Urinary bladder (tissue), 4 donors: ENCODE measurements around the gene TMEM163. TPM values are rescaled to one million over a fixed set of nuclear protein-coding genes. Genes with fewer than 3 reads are reported as not detected.
"Not testable (repeated sequence)": the region's sequence is repeated elsewhere in the genome, so short reads cannot be mapped to it uniquely, and the experiment has no call there.

Source experiments
- DNase-seq: peaks from one replicate; pipeline ENCODE4 v3.0.0-alpha.2; 2015; ENCODE audit errors: extremely low spot score
- H3K27ac ChIP-seq: one replicate; pipeline ENCODE4 v1.5.1; 2013; ENCODE audit warnings: low read depth, mild to moderate bottlenecking, moderate library complexity
- H3K36me3 ChIP-seq: one replicate; pipeline ENCODE4 v1.6.1; 2013; ENCODE audit warnings: mild to moderate bottlenecking, moderate library complexity; ENCODE audit not compliant: insufficient read depth
- H3K4me1 ChIP-seq: one replicate; pipeline ENCODE4 v1.6.1; 2013; ENCODE audit warnings: mild to moderate bottlenecking, moderate library complexity; ENCODE audit not compliant: insufficient read depth
- H3K4me3 ChIP-seq: one replicate; pipeline ENCODE4 v1.5.1; 2013; ENCODE audit warnings: low read depth, low read length
- WGBS: extraction: QIAGEN DNeasy Blood & Tissue Kit; methylation state at CpG from one replicate; pipeline ENCODE4 v1.1.7; 2013; 5-methylcytosine and 5-hydroxymethylcytosine counted together
- polyA plus RNA-seq: library from polyadenylated mRNA; stranded (reverse); fragments of 200-250 nt; gene quantifications from one replicate; pipeline ENCODE4 v1.2.3, GENCODE V29; 2013
- total RNA-seq: library from RNA; depleted of rRNA; stranded (reverse); fragments of >200 nt; gene quantifications from one replicate; pipeline ENCODE4 v1.2.3, GENCODE V29; 2014
- donor health status: healthy with polysubstance abuse.
- donor health status: healthy.

TMEM163 gene
- total RNA-seq, result 1.6 TPM
- polyA plus RNA-seq, result 2.4 TPM

DNA sequence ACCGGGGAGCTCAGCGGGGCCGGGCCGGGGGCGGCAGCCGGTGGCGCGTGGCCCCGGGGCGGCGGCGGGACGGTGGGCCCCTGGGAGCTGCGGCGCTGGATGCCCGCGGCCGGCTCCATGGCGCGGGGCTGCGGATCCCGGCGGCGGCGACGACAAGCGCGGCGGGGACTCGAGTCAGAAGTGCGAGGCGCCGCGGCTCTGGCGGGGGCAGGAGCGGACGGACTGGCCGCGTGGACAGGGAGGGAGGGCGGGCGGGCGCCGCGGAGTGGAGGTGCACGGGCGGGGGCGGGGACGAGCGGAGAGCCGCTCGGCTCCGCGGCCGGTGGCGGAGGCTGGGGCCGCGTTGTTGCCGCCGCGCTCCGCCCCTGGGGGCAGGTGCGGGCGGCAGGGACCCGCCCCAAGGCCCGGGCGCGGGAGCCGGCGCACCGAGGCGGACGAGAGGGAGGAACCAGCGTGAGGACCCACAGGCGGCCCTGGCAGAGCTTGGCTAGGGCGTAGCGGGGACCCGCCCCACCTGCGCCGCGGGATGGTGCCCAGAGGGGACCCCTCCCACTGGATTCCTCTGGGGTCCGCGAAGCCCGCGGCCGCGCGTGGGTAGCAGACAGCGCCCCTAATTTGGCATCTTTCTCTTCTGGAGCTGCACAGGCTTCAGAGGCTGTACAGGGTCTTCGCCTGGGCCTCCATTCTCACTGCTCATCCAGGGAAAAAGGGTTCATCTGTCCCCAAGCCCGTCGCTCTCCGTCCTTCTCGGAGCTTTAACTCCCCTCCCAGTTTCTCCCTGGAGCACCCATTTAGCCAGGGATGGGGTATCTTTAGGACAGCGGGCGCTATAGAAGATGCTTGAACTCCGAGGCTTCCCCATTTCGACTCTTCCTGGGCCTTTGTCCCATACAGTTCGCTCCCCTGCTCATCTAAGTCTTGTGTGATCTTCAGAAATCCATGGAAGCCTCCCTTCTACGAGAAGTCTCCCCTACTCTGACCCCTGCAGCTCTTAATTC lies at the start of gene TMEM163:
Gene TMEM163, minus strand, starts transcription at position 184 of the 998 bp plus-strand sequence.
- 5% methylated on average over 98 of the region's 99 CpGs for WGBS
- no peaks in the 10 kb centered on the region for H3K36me3 ChIP-seq
- H3K4me1 ChIP-seq, result no peaks in the 10 kb centered on the region
- DNase-seq, result no peak
- H3K4me3 ChIP-seq, result peak within 1 kb of the TSS; percentile 59
- H3K27ac ChIP-seq, result no peak within 1 kb of the TSS

DNA sequence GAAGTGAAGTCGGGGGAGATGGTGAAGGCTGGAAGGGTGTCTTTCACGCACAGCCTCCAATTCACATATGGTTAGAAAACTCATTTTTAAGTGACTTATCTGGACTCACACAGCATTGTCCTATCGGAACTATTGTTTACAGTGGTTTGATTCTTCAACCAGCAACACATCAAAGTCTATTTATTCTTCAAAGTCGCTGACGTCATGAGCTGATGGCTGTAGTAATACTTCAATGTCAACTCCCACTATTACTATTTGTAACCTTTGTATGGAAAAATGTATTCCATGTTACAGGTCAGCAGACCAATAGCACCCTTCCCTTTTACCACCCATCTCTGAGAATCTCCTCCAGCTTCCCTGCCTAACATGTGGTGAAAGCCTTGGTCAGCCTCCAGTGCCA lies 47.8 kb upstream of the TMEM163 start:
- no peak for DNase-seq
- H3K27ac ChIP-seq, result no peak overlapping the region
- 82% methylated on average over 5 of the region's 5 CpGs for WGBS
- H3K4me1 ChIP-seq, result no peaks in the 10 kb centered on the region
- H3K4me3 ChIP-seq, result no peak overlapping the region
- no peaks in the 10 kb centered on the region for H3K36me3 ChIP-seq

DNA sequence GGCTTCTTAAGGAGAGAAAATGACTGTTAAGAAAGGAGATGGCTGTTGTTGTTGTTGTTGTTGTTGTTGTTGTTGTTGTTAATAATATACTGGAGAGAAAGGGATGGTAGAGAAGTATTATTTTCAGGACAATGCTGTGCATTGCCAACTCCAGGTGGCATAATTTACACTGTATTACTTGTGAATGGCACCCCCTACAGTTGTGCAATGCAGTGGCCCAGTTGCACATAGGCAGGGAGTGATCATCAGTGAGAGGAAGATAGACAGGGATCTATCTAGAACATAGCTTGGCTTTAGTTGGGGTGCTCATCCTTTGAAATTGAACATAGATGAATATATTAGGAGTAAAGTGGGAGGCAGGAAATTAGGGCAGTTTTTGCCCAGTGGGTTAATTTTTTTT lies 47.2 kb upstream of the TMEM163 start:
- Histone ChIP-seq H3K36me3 (no peaks in the 10 kb centered on the region), H3K27ac (no peak overlapping the region), H3K4me1 (no peaks in the 10 kb centered on the region), H3K4me3 (no peak overlapping the region)
- no peak for DNase-seq

DNA sequence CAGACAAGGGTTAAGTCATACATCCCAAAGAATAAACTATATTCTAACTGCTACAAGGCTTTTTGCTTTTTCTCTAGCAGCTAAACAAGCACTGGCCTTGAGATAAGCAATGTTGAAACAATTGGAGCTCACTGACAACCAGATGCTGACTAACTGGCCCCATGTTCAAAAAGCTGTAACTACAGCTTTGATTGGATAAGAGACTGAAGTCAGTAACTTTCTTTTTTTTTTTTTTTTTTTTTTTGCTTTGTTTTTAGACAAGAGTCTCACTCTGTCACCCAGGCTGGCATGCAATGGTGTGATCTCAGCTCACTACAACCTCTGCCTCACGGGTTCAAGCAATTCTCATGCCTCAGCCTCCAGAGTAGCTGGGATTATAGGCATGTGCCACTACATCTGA lies 45.4 kb upstream of the TMEM163 start:
- Histone ChIP-seq H3K4me3 (no peak overlapping the region), H3K4me1 (no peaks in the 10 kb centered on the region), H3K36me3 (no peaks in the 10 kb centered on the region), H3K27ac (no peak overlapping the region)
- no peak for DNase-seq
- WGBS, result 76% methylated on average over 1 of the region's 1 CpG

DNA sequence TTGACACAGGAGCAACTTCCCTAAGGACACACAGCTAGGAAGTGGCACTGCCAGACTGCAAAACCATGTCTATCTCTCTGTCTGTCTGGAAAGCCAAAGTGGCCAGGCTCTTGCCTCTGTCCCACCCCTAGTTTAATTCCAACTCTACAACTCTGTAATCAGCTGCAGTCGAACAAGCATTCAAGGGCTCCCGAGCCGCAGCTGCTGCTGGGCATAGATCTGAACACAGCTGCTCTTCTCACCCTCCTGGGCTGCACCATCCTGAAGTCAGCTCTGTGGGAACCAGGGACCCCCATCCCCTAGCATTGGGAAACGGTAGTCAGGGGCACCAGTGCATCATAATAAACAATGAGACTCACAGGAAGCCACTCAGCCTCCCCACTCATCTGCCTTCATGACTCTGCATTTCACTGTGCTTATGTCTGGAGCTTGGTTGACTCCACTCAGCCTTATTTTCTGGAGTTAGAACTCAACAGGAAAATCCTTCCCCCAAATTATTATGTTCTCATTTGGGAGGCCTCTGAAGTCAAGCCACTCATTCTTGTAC lies 44.4 kb upstream of the TMEM163 start:
- WGBS, result 63% methylated on average over 4 of the region's 4 CpGs
- Histone ChIP-seq H3K27ac (no peak overlapping the region), H3K4me1 (no peaks in the 10 kb centered on the region), H3K4me3 (no peak overlapping the region), H3K36me3 (no peaks in the 10 kb centered on the region)
- no peak for DNase-seq

DNA sequence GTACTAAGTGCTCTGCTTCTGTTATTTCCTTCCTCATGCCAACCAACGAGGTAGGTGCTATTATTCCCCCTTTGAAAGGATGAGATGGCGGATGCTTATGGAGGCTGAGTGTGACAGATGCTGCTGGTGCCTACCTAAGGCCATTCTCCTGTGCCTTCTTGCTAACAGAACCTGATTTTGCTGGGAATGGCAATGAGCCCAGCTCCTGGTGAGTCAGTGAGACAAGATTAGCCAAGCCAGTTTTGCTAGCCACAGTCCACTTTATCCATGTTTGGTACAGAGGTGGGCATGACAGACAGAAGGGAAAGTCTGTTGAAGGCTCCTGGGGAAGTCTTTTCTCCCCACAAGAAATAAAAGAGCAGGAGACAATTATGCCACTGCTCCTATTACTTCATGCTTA lies 43.7 kb upstream of the TMEM163 start:
- no peak for DNase-seq
- H3K4me1 ChIP-seq, result no peaks in the 10 kb centered on the region
- H3K36me3 ChIP-seq, result no peaks in the 10 kb centered on the region
- no peak overlapping the region for H3K4me3 ChIP-seq
- no peak overlapping the region for H3K27ac ChIP-seq
- 71% methylated on average over 2 of the region's 2 CpGs for WGBS

DNA sequence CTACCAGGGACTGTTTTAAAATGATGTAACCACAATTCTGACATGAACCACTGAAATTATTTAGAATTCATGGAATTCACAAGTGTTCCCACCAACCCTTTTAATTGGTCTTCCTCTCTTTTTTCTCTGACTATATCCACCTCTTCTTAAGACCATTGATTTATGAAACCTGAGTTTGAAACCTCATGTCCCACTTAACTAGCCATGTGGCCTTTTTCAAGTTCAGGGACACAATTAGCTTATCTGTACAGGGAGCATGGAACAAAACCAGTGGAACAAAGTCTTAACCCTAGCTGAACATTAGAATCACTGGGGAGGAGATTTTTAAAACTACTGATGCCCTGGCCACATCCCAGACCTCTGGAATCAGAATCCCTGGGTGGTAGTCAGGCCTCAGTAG lies 41.6 kb upstream of the TMEM163 start:
- Histone ChIP-seq H3K27ac (no peak overlapping the region), H3K4me3 (no peak overlapping the region), H3K36me3 (no peaks in the 10 kb centered on the region), H3K4me1 (no peaks in the 10 kb centered on the region)
- no peak for DNase-seq

DNA sequence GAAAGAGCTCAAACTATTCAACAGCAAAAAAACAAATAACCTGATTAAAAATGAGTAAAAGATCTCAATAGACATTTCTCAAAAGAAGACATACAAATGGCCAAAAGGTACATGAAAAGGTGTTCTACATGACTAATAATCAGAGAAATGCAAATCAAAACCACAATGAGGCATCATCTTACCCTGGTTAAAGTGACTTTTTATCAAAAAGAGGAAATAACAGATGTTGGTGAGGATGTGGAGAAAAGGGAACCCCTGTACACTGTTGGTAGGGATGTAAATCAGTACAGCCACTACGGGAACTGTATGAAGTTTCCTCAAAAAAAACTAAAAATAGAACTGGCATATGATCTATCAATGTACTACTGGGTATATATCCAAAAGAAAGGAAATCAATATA lies 39.8 kb upstream of the TMEM163 start:
- Histone ChIP-seq H3K4me3 (no peak overlapping the region), H3K4me1 (no peaks in the 10 kb centered on the region), H3K27ac (no peak overlapping the region), H3K36me3 (no peaks in the 10 kb centered on the region)
- 77% methylated on average over 1 of the region's 1 CpG for WGBS
- no peak for DNase-seq

DNA sequence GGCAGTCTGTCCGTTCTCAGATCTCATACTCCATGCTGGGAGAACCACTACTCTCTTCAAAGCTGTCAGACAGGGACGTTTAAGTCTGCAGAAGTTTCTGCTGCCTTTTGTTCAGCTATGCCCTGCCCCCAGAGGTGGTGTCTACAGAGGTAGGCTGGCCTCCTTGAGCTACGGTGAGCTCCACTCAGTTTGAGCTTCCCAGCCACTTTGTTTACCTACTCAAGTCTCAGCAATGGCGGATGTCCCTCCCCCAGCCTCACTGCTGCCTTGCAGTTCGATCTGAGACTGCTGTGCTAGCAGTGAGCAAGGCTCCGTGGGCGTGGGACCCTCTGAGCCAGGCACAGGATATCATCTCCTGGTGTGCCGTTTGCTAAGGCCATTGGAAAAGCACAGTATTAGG lies 33.2 kb upstream of the TMEM163 start:
- not testable (repeated sequence) for DNase-seq, H3K4me1 ChIP-seq, H3K27ac ChIP-seq, H3K4me3 ChIP-seq, H3K36me3 ChIP-seq
- WGBS, result 44% methylated on average over 8 of the region's 8 CpGs

DNA sequence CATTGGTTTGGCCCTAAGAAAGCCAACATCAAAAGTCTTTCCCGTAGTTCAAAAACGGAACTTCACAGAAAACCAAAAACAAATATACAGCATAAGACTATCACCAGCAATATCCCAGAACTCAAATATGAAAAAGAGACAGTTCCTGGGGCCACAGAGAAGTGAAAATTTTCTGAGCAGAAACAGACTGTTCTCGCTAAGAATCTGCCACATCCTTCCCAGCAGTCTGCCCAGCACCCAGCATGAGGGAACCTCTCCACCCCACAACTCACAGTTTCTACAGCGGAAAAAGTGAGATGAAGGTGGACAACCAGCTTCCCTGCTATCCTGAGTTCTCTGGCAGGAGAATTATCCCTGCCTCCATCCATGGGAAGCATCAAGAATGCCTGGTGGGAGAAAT lies 26.7 kb upstream of the TMEM163 start:
- DNase-seq, result no peak
- Histone ChIP-seq H3K36me3 (no peaks in the 10 kb centered on the region), H3K4me1 (no peaks in the 10 kb centered on the region), H3K4me3 (no peak overlapping the region), H3K27ac (no peak overlapping the region)
- WGBS, result 87% methylated on average over 4 of the region's 4 CpGs

DNA sequence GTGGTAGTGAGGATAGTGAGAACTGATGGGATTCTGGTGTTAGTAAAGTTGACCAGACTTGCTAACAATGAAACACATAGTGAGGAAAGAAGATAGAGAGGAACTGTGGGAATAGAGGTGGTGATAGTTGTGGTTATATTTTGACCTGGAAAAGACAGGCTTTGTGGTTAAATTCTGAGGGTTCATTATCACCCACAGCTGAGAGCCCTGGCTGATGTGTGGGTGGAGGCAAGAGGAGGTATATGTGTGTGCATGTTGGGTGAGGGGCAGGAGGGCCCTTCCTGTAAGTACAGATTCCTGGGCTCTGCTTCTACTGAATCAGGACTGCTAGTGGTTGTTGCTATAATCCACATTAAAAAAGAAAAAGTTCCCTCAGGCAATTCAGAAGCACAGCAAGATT lies 26.2 kb upstream of the TMEM163 start:
- H3K27ac ChIP-seq, result no peak overlapping the region

DNA sequence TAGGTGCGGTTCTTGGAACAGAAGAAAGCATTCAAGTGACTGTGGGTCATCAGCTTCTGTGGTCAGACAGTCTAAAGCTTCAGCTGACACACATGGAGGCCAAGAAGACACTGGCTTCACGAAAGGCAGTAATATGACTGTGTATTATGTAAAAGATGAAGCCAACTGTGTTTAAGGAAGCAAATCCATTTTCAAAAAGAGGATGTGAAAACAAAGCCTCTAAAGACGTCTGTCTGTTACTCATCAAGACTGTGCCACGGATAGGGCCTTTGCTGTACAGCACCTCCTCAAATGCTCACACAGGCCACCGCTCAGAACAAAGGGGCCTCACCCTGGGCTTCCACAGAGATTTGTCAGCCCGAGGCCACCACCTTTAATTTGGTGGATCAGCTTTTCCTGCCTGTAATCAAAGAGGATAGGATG lies 21.1 kb upstream of the TMEM163 start:
- Histone ChIP-seq H3K27ac (no peak overlapping the region), H3K4me3 (no peak overlapping the region), H3K4me1 (no peaks in the 10 kb centered on the region), H3K36me3 (no peaks in the 10 kb centered on the region)
- no peak for DNase-seq
- 64% methylated on average over 6 of the region's 6 CpGs for WGBS

More for the DNA sequence above, 26.2 kb upstream of the TMEM163 start:
- no peak for DNase-seq
- Histone ChIP-seq H3K36me3 (no peaks in the 10 kb centered on the region), H3K4me3 (no peak overlapping the region), H3K4me1 (no peaks in the 10 kb centered on the region)

DNA sequence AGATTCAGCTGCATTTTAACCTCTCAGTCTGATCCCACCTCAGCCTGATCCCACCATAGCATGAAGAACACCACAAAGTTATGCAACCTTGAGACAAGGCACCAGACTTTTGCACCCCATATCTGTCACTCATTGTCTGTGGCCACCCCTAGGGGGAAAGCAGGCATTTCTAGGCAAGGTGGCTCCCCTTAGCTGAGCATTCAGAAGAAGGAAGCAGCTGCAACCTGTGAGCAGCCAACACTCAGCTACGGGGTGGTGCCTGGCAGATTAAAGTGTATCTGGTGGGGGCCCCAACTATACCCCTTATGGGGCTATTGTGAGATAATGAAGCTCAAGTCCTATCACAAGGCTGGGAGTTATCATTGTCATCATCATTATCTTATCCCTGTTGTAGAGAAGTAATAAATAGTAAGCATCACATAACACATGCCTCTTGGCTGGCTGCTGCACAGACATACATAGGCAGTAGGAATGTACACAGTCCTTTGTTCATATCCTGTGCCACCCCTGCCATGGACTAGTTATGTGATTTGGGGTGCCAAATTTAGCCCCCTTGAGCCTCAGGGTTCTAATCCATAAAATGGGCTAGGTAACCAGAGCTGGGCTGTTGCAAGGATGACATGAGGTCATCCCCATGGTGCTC lies 20.6 kb upstream of the TMEM163 start:
- no peak overlapping the region for H3K4me3 ChIP-seq
- 18% methylated on average over 1 of the region's 1 CpG for WGBS
- DNase-seq, result no peak

More for the DNA sequence above, 20.6 kb upstream of the TMEM163 start:
- Histone ChIP-seq H3K27ac (no peak overlapping the region), H3K36me3 (no peaks in the 10 kb centered on the region), H3K4me1 (no peaks in the 10 kb centered on the region)
